A549 (cell line): ENCODE data around the gene DGLUCY. TPM values are rescaled to one million over a fixed set of nuclear protein-coding genes. Genes with fewer than 3 reads are reported as not detected.

Experiments used
- ATAC-seq, 2 experiments: fragments of 200-7000 bp in 1 of 2; fragments of >200 bp in 1 of 2; cut with Nextera tagmentation in 1 of 2; cut with Tn5 transposase in 1 of 2; 3 replicates each; pipeline versions ENCODE4 v1.8.0 to v1.9.1; 2018 to 2020; ENCODE audit warnings: mild to moderate bottlenecking in 1 of 2, moderate library complexity in 1 of 2
- CTCF ChIA-PET: fragments of 300-600 bp; sonication (Branson Sonifier 250); formaldehyde crosslinking; extraction: SDS; loops from one replicate; lab custom pipeline; 2021; ENCODE audit warnings: antibody characterized with exemption, inconsistent platforms; lab: Yijun Ruan, JAX
- POLR2A ChIA-PET: fragments of 350-600 bp; formaldehyde crosslinking; extraction: SDS; loops from one replicate; lab custom pipeline; 2021; ENCODE audit warnings: antibody characterized with exemption, inconsistent platforms; lab: Yijun Ruan, JAX
- DNase-seq, 2 experiments: peaks; one replicate each; pipeline versions ENCODE4 v3.0.0 to v3.0.0-alpha.2; 2011 to 2016; ENCODE audit warnings: low read depth in 1 of 2, low spot score in 1 of 2
- FAIRE-seq: peaks from 2 replicates; lab custom pipeline; 2011; peaks lifted over from hg19 to GRCh38; lab: Jason Lieb, UNC
- H3K27ac ChIP-seq, 2 experiments: fragments of >200 bp; sonication (Bioruptor Twin); formaldehyde crosslinking; 3 replicates each; pipeline ENCODE4 v1.5.1; 2016 to 2017
- H3K4me1 ChIP-seq: fragments of >200 bp; sonication (Bioruptor Twin); formaldehyde crosslinking; 3 replicates; pipeline ENCODE4 v1.6.1; 2016
- H3K4me2 ChIP-seq: fragments of >200 bp; sonication (Bioruptor Twin); formaldehyde crosslinking; 3 replicates; pipeline ENCODE4 v1.6.1; 2016
- H3K4me3 ChIP-seq: fragments of >200 bp; sonication (Bioruptor Twin); formaldehyde crosslinking; 3 replicates; pipeline ENCODE4 v1.5.1; 2016
- H3K9me3 ChIP-seq: fragments of >200 bp; sonication (Bioruptor Twin); formaldehyde crosslinking; 3 replicates; pipeline ENCODE4 v1.6.1; 2016
- CBX2 ChIP-seq: fragments of 200-600 bp; sonication (generic); IDR thresholded peaks from 2 replicates; pipeline ENCODE4 v1.6.1; 2016; ENCODE audit warnings: low read depth, mild to moderate bottlenecking, borderline replicate concordance
- EHF ChIP-seq: fragments of 250-450 bp; sonication (Bioruptor Pico); IDR thresholded peaks from 2 replicates; pipeline ENCODE4 v1.5.0; 2020; ENCODE audit warnings: mild to moderate bottlenecking
- FOSB ChIP-seq: fragments of 250-450 bp; sonication (Bioruptor Pico); IDR thresholded peaks from 2 replicates; pipeline ENCODE4 v1.5.0; 2020; ENCODE audit warnings: mild to moderate bottlenecking, moderate library complexity
- FOXS1 ChIP-seq: fragments of 250-450 bp; sonication (Bioruptor Pico); IDR thresholded peaks from 2 replicates; pipeline ENCODE4 v1.5.0; 2020; ENCODE audit warnings: mild to moderate bottlenecking, moderate library complexity
- GATA3 ChIP-seq: IDR thresholded peaks from 2 replicates; pipeline ENCODE4 v1.6.1; 2012; ENCODE audit warnings: borderline replicate concordance
- HDAC2 ChIP-seq: fragments of 200-600 bp; sonication (generic); IDR thresholded peaks from 2 replicates; pipeline ENCODE4 v1.6.1; 2016
- HOXA7 ChIP-seq: fragments of 250-450 bp; sonication (Bioruptor Pico); IDR thresholded peaks from 2 replicates; pipeline ENCODE4 v1.5.0; 2020; ENCODE audit warnings: mild to moderate bottlenecking, moderate library complexity
- KDM5A ChIP-seq: fragments of 200-600 bp; sonication (generic); IDR thresholded peaks from 2 replicates; pipeline ENCODE4 v1.6.1; 2016; ENCODE audit warnings: antibody characterized with exemption, mild to moderate bottlenecking
- NR3C1 ChIP-seq: fragments of >200 bp; sonication (Bioruptor Twin); formaldehyde crosslinking; IDR thresholded peaks from 3 replicates; pipeline ENCODE4 v1.6.1; 2017
- PHF8 ChIP-seq: fragments of 200-600 bp; sonication (generic); IDR thresholded peaks from 2 replicates; pipeline ENCODE4 v1.6.1; 2016; ENCODE audit warnings: low read depth, mild to moderate bottlenecking, antibody characterized with exemption, moderate library complexity, borderline replicate concordance
- POLR2A ChIP-seq: IDR thresholded peaks from 2 replicates; pipeline ENCODE4 v1.6.1; 2012; ENCODE audit warnings: mild to moderate bottlenecking, low read length
- RCOR1 ChIP-seq: fragments of 150-350 bp; IDR thresholded peaks from 2 replicates; pipeline ENCODE4 v1.6.1; 2014; ENCODE audit warnings: antibody characterized with exemption, low read length, low read depth
- RFX5 ChIP-seq: fragments of 450-650 bp; IDR thresholded peaks from 2 replicates; pipeline ENCODE4 v1.7.1; 2014; ENCODE audit warnings: antibody characterized with exemption, mild to moderate bottlenecking, moderate library complexity
- SMC3 ChIP-seq: fragments of >200 bp; sonication (Bioruptor Twin); formaldehyde crosslinking; IDR thresholded peaks from 3 replicates; pipeline ENCODE4 v1.6.1; 2018; ENCODE audit warnings: inconsistent platforms
- SREBF2 ChIP-seq: fragments of 450-650 bp; IDR thresholded peaks from 2 replicates; pipeline ENCODE4 v1.6.1; 2014; ENCODE audit warnings: mild to moderate bottlenecking, moderate library complexity
- TP53 ChIP-seq: fragments of 250-450 bp; sonication (Bioruptor Pico); IDR thresholded peaks from 2 replicates; pipeline ENCODE4 v1.5.0; 2021; ENCODE audit warnings: mild to moderate bottlenecking, moderate library complexity
- ZC3H11A ChIP-seq: fragments of 450-650 bp; IDR thresholded peaks from 2 replicates; pipeline ENCODE4 v1.6.1; 2014; ENCODE audit warnings: antibody characterized with exemption, mild to moderate bottlenecking
- ZNF302 ChIP-seq: fragments of 250-450 bp; sonication (Bioruptor Pico); IDR thresholded peaks from 2 replicates; pipeline ENCODE4 v1.9.0; 2021; ENCODE audit warnings: inconsistent platforms, mild to moderate bottlenecking, moderate library complexity
- WGBS: methylation state at CpG from one replicate; pipeline ENCODE4 v1.1.6; 2017; ENCODE audit errors: missing lambda C conversion rate; 5-methylcytosine and 5-hydroxymethylcytosine counted together
- polyA plus RNA-seq, 4 experiments: library from polyadenylated mRNA; depleted of rRNA in 3 of 4; stranded (reverse); fragments of >200 nt; fragmentation: RNase III in 1 of 4; extraction: RNeasy Plus Mini Kit Qiagen cat#74134 plus additional on column Dnase treatment in 1 of 4; gene quantifications; 2 replicates in 3 of 4; 3 replicates in 1 of 4; pipeline ENCODE4 v1.2.3, GENCODE V29; 2011 to 2017
- TF ChIP-seq, protein P1 (sequence below): fragments of >200 bp; sonication (Bioruptor Twin); formaldehyde crosslinking; IDR thresholded peaks from 2 replicates; pipeline ENCODE4 v1.6.1; 2016
- TF ChIP-seq, protein P2 (sequence below): IDR thresholded peaks from 2 replicates; pipeline ENCODE4 v1.6.1; 2012
- TF ChIP-seq, protein P3 (sequence below): IDR thresholded peaks from 2 replicates; pipeline ENCODE4 v1.6.1; 2012
- TF ChIP-seq, protein P4 (sequence below): IDR thresholded peaks from 2 replicates; pipeline ENCODE4 v1.6.1; 2012; ENCODE audit warnings: low read depth, borderline replicate concordance
- TF ChIP-seq, protein P5 (sequence below): fragments of 150-350 bp; IDR thresholded peaks from 2 replicates; pipeline ENCODE4 v1.6.1; 2014; ENCODE audit warnings: low read depth, mild to moderate bottlenecking, low read length
- TF ChIP-seq, protein P6 (sequence below): fragments of 200-600 bp; sonication (generic); IDR thresholded peaks from 2 replicates; pipeline ENCODE4 v1.6.1; 2016; ENCODE audit warnings: antibody characterized with exemption, mild to moderate bottlenecking, moderate library complexity

The DGLUCY gene
- polyA plus RNA-seq, 2 of the 4 experiments (the other 2 are of a cell fraction): 14.4 to 17.5 TPM

DNA sequence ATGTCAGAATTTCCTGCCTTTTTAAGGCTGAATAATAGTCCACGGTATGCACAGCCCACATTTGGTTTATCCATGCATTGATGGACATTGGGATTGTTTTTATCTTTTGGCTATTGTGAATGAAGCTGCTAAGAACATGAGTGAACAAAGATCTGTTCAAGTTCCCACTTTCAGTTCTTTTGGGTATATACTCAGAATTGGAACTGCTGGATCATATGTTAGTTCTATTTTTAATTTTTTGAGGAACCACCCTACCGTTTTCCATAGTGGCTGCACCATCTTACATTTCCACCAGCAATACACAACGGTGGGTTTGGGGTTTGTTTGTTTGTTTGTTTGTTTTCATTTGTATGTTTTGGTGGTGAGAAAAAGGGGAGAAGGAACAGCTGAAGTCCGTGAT lies 124.2 kb downstream of the DGLUCY start:
- WGBS: 31% methylated on average over 4 of the region's 4 CpGs
- ChIA-PET CTCF (no interaction called here), POLR2A (no interaction called here)
- H3K4me2 ChIP-seq: no peak overlapping the region
- TF ChIP-seq, protein P1, sequence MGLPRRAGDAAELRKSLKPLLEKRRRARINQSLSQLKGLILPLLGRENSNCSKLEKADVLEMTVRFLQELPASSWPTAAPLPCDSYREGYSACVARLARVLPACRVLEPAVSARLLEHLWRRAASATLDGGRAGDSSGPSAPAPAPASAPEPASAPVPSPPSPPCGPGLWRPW: no peak
- TF ChIP-seq, protein P2, sequence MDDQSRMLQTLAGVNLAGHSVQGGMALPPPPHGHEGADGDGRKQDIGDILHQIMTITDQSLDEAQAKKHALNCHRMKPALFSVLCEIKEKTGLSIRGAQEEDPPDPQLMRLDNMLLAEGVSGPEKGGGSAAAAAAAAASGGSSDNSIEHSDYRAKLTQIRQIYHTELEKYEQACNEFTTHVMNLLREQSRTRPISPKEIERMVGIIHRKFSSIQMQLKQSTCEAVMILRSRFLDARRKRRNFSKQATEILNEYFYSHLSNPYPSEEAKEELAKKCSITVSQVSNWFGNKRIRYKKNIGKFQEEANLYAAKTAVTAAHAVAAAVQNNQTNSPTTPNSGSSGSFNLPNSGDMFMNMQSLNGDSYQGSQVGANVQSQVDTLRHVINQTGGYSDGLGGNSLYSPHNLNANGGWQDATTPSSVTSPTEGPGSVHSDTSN: no peak
- no peak for TF ChIP-seq RCOR1
- TF ChIP-seq EHF (CRISPR knock-in tag): no peak
- no peak for TF ChIP-seq HOXA7
- no peak for TF ChIP-seq GATA3
- TF ChIP-seq SMC3: no peak
- no peak for TF ChIP-seq NR3C1
- no peak for TF ChIP-seq HDAC2
- TF ChIP-seq ZNF302 (CRISPR knock-in tag): no peak
- H3K4me3 ChIP-seq: no peak overlapping the region
- no peak for DNase-seq
- no peak overlapping the region for H3K27ac ChIP-seq
- no peak for FAIRE-seq
- no peak for ATAC-seq
- H3K9me3 ChIP-seq: no peaks in the 10 kb centered on the region
- H3K4me1 ChIP-seq: no peaks in the 10 kb centered on the region

DNA sequence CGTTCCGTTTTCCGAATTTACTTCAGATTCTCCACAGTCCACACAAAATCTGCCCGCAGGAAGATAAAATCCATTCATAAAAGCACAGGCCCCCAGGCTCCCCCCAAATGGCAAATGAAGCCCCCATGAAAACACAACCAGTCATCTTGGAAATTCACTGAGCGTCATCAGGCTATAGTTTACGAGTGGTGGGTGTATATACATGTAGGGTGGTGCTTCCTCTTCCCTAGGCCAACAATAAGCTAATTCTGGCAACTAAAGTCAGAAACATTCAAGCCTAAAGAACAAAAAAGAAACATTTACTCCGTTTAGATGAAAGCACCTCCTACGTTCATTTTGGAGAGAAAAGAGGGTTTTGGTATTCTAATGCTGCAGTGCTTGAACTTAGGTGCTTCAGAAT lies 124.8 kb downstream of the DGLUCY start:
- H3K4me3 ChIP-seq: no peak overlapping the region
- DNase-seq (no peak), ATAC-seq (no peak), FAIRE-seq (no peak)
- WGBS: 77% methylated on average over 8 of the region's 8 CpGs
- ChIA-PET POLR2A (no interaction called here), CTCF (no interaction called here)
- no peaks in the 10 kb centered on the region for H3K9me3 ChIP-seq
- no peak overlapping the region for H3K27ac ChIP-seq
- H3K4me2 ChIP-seq: no peak overlapping the region
- no peak for TF ChIP-seq KDM5A
- TF ChIP-seq, protein P3, sequence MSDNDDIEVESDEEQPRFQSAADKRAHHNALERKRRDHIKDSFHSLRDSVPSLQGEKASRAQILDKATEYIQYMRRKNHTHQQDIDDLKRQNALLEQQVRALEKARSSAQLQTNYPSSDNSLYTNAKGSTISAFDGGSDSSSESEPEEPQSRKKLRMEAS: no peak
- no peak for TF ChIP-seq FOXS1 (CRISPR knock-in tag)
- no peak for TF ChIP-seq RFX5
- no peak for TF ChIP-seq RCOR1
- no peak for TF ChIP-seq NR3C1
- no peak for TF ChIP-seq PHF8
- no peak for TF ChIP-seq FOSB (CRISPR knock-in tag)
- TF ChIP-seq SREBF2: no peak
- TF ChIP-seq HDAC2: no peak
- TF ChIP-seq, protein P4, sequence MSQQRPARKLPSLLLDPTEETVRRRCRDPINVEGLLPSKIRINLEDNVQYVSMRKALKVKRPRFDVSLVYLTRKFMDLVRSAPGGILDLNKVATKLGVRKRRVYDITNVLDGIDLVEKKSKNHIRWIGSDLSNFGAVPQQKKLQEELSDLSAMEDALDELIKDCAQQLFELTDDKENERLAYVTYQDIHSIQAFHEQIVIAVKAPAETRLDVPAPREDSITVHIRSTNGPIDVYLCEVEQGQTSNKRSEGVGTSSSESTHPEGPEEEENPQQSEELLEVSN: no peak
- no peak for TF ChIP-seq ZC3H11A
- no peak for TF ChIP-seq POLR2A
- TF ChIP-seq, protein P1: no peak
- TF ChIP-seq, protein P5, sequence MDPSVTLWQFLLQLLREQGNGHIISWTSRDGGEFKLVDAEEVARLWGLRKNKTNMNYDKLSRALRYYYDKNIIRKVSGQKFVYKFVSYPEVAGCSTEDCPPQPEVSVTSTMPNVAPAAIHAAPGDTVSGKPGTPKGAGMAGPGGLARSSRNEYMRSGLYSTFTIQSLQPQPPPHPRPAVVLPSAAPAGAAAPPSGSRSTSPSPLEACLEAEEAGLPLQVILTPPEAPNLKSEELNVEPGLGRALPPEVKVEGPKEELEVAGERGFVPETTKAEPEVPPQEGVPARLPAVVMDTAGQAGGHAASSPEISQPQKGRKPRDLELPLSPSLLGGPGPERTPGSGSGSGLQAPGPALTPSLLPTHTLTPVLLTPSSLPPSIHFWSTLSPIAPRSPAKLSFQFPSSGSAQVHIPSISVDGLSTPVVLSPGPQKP: no peak
- TF ChIP-seq, protein P6, sequence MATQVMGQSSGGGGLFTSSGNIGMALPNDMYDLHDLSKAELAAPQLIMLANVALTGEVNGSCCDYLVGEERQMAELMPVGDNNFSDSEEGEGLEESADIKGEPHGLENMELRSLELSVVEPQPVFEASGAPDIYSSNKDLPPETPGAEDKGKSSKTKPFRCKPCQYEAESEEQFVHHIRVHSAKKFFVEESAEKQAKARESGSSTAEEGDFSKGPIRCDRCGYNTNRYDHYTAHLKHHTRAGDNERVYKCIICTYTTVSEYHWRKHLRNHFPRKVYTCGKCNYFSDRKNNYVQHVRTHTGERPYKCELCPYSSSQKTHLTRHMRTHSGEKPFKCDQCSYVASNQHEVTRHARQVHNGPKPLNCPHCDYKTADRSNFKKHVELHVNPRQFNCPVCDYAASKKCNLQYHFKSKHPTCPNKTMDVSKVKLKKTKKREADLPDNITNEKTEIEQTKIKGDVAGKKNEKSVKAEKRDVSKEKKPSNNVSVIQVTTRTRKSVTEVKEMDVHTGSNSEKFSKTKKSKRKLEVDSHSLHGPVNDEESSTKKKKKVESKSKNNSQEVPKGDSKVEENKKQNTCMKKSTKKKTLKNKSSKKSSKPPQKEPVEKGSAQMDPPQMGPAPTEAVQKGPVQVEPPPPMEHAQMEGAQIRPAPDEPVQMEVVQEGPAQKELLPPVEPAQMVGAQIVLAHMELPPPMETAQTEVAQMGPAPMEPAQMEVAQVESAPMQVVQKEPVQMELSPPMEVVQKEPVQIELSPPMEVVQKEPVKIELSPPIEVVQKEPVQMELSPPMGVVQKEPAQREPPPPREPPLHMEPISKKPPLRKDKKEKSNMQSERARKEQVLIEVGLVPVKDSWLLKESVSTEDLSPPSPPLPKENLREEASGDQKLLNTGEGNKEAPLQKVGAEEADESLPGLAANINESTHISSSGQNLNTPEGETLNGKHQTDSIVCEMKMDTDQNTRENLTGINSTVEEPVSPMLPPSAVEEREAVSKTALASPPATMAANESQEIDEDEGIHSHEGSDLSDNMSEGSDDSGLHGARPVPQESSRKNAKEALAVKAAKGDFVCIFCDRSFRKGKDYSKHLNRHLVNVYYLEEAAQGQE: no peak
- TF ChIP-seq ZNF302 (CRISPR knock-in tag): no peak
- no peak for TF ChIP-seq CBX2
- no peak for TF ChIP-seq TP53
- H3K4me1 ChIP-seq: no peaks in the 10 kb centered on the region
